ENCODE data around the gene CUL2.

DNA sequence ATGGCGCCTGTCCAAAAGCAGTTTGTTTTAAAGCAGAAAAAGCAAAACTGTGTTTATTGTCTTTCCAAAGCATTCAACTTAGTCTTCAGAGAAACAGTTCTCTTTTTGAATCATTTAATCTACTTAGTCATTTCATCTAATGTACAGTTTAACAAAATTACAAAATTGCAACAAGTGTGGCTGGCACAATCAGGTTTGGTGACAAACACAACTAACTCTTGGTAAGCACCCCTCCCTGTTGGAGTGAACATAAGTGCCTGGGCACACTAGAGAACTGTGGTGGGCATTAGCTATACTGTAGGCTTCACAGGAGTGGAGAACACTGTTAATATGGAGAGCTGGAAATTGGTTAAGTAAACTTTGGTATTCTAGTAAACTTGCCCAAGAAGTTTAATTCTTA lies 43.4 kb upstream of the CUL2 start:
- TF ChIP-seq, protein P1, sequence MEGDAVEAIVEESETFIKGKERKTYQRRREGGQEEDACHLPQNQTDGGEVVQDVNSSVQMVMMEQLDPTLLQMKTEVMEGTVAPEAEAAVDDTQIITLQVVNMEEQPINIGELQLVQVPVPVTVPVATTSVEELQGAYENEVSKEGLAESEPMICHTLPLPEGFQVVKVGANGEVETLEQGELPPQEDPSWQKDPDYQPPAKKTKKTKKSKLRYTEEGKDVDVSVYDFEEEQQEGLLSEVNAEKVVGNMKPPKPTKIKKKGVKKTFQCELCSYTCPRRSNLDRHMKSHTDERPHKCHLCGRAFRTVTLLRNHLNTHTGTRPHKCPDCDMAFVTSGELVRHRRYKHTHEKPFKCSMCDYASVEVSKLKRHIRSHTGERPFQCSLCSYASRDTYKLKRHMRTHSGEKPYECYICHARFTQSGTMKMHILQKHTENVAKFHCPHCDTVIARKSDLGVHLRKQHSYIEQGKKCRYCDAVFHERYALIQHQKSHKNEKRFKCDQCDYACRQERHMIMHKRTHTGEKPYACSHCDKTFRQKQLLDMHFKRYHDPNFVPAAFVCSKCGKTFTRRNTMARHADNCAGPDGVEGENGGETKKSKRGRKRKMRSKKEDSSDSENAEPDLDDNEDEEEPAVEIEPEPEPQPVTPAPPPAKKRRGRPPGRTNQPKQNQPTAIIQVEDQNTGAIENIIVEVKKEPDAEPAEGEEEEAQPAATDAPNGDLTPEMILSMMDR (IDR thresholded peaks at IDR 0.05): no peak
- TF ChIP-seq POLR2A (IDR thresholded peaks at IDR 0.05): no peak
- TF ChIP-seq EP300 (IDR thresholded peaks at IDR 0.05): no peak
